ENCODE data around the gene HS2ST1.
"Not testable (repeated sequence)": the region's sequence is repeated elsewhere in the genome, so short reads cannot be mapped to it uniquely, and the experiment has no call there.

The HS2ST1 gene

DNA sequence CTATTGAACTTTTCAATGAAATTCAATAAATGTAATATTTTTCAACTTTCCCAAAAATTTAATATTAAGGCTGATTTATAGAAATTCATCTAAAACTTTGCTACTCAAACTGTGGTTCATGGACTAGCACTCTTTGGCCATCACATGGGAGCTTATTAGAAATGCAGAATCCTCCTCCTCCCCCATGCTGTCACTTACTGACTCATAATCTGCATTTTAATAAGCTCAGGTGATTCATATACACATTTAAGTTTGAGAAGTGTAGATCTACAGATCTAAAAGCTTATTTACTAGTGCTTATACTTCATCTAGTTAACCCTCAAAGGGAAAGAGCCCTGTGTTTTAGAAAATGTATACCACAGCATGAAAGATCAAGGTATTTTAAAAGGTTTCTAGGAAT is 84.3 kb downstream of the HS2ST1 start:
- TF ChIP-seq, protein P1, sequence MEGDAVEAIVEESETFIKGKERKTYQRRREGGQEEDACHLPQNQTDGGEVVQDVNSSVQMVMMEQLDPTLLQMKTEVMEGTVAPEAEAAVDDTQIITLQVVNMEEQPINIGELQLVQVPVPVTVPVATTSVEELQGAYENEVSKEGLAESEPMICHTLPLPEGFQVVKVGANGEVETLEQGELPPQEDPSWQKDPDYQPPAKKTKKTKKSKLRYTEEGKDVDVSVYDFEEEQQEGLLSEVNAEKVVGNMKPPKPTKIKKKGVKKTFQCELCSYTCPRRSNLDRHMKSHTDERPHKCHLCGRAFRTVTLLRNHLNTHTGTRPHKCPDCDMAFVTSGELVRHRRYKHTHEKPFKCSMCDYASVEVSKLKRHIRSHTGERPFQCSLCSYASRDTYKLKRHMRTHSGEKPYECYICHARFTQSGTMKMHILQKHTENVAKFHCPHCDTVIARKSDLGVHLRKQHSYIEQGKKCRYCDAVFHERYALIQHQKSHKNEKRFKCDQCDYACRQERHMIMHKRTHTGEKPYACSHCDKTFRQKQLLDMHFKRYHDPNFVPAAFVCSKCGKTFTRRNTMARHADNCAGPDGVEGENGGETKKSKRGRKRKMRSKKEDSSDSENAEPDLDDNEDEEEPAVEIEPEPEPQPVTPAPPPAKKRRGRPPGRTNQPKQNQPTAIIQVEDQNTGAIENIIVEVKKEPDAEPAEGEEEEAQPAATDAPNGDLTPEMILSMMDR (IDR thresholded peaks at IDR 0.05; ENCODE audit: low read depth, low read length) = no peak
- no peak for TF ChIP-seq MYC (IDR thresholded peaks at IDR 0.05; ENCODE audit: low read depth, low read length)
- TF ChIP-seq, protein P2, sequence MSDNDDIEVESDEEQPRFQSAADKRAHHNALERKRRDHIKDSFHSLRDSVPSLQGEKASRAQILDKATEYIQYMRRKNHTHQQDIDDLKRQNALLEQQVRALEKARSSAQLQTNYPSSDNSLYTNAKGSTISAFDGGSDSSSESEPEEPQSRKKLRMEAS (IDR thresholded peaks at IDR 0.05; ENCODE audit: low read depth, low read length) = no peak
- no peak for TF ChIP-seq POLR2A (IDR thresholded peaks at IDR 0.05; ENCODE audit: extremely low read depth, insufficient read length)
- no peak for DNase-seq (ENCODE audit: low read depth)
- H3K4me3 ChIP-seq (ENCODE audit: low read depth, low read length) = no peak overlapping the region

DNA sequence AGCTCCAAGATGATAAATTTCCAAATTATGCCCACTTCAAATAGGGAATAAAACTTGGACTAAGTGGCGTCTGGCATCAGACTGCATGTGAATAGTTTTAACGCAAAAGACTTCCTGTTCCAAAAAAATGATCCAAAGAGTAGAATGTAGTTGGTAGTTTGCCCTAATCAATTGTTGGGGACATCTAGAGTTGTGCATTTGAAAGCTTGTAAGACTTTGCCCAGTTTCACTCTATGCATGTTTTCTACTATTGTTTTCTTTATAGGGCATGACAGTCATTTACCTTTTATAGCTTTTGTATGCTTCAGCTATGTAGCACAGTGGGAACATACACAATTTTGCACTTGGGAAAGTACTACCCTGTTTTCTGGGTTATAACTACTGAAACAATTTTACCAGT is 86.0 kb downstream of the HS2ST1 start:
- DNase-seq (ENCODE audit: low read depth) = no peak

DNA sequence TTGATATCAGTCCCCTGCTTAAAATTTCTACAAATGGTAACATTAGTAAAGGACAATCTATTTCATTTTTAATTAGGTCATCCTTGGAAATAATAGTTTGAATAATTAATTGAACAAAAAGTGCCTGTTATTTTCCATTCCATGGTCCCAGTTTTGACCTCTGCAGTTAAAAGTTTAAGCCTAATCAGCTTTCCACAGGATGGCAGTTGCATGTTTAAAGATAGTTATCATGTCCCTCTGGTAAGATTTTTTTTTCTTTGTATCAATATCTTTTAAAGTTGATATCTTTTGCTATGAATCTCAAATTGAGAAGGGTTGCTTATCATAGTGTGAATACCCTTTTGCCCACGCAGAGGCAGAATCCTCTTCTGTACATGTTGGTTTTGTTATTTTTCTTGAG is 90.4 kb downstream of the HS2ST1 start:
- no peak for DNase-seq (ENCODE audit: low read depth)
- no peak overlapping the region for H3K4me3 ChIP-seq (ENCODE audit: low read depth, low read length)
- TF ChIP-seq, protein P1 (IDR thresholded peaks at IDR 0.05; ENCODE audit: low read depth, low read length) = no peak
- TF ChIP-seq, protein P2 (IDR thresholded peaks at IDR 0.05; ENCODE audit: low read depth, low read length) = no peak
- TF ChIP-seq POLR2A (IDR thresholded peaks at IDR 0.05; ENCODE audit: extremely low read depth, insufficient read length) (no peak), MYC (IDR thresholded peaks at IDR 0.05; ENCODE audit: low read depth, low read length) (no peak)

More for the DNA sequence above, 86.0 kb downstream of the HS2ST1 start:
- TF ChIP-seq, protein P2 (IDR thresholded peaks at IDR 0.05; ENCODE audit: low read depth, low read length) = no peak
- TF ChIP-seq POLR2A (IDR thresholded peaks at IDR 0.05; ENCODE audit: extremely low read depth, insufficient read length) (no peak), MYC (IDR thresholded peaks at IDR 0.05; ENCODE audit: low read depth, low read length) (no peak)
- TF ChIP-seq, protein P1 (IDR thresholded peaks at IDR 0.05; ENCODE audit: low read depth, low read length) = no peak
- H3K4me3 ChIP-seq (ENCODE audit: low read depth, low read length) = no peak overlapping the region

DNA sequence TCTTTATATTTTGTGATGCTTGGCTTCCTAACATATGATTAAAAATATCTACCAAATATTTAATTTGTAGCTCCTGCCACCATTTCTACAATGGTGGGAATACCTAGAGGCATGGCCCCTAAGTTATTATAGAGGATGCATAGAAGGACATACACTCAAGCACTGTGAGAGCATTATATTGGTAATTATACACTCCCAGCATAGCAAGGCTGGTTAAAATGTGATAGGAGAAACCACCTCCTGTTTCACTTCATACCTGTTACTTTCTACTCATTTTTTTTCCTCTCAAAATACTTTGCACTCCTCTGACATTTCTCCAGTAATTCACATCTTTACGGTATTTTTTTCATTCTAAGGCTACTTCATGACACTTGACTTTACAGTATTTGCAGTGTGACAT is 92.9 kb downstream of the HS2ST1 start:
- no peak for DNase-seq (ENCODE audit: low read depth)
- no peak overlapping the region for H3K4me3 ChIP-seq (ENCODE audit: low read depth, low read length)
- TF ChIP-seq, protein P1 (IDR thresholded peaks at IDR 0.05; ENCODE audit: low read depth, low read length) = no peak
- TF ChIP-seq POLR2A (IDR thresholded peaks at IDR 0.05; ENCODE audit: extremely low read depth, insufficient read length) (no peak), MYC (IDR thresholded peaks at IDR 0.05; ENCODE audit: low read depth, low read length) (no peak)
- TF ChIP-seq, protein P2 (IDR thresholded peaks at IDR 0.05; ENCODE audit: low read depth, low read length) = no peak

DNA sequence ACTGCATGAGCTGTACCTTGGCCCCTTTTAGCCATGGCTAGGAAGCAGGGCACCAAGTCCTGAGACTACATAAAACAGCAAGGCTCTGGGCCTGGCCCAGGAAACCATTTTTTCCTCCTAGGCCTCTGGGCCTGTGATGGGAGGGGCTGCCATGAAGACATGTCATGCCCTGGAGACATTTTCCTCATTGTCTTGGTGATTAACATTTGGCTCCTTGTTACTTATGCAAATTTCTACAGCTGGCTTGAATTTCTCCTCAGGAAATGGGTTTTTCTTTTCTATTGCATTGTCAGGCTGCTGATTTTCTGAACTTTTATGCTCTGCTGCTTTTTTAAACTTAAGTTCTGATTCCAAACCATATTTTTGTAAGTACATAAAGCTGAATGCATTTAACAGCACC is 99.0 kb downstream of the HS2ST1 start:
- H3K4me3 ChIP-seq (ENCODE audit: low read depth, low read length); DNase-seq (ENCODE audit: low read depth): not testable (repeated sequence)

DNA sequence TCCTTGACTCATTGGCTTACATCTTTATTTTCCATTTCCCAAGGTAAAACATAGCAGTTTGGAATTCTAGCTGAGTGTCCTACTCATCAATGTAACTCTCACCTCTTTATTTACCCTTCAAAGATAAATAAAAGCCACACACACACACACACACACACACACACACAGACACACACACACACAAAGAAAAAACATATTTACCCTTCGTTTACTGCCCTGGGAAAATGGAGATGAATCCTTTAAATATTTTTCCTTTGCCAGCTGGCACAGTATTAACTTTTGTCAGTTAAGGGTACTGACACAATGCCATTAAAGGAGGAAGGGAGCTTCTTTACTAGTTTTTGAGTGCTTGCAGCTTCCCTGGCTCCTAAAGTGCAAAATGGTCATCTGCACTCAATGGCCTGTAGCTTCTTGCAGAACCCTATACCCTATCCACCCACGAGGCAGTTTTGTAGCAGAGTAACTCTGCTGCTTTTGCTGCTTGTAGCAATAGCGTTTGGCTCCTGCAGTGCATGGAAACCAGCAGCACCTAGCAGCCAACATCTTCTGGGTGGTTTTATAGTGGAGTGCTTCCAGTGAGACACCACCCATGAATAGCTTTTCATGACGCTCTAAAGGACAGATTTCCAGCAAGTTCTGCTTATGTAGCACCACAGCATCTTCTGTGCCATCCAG is 103.7 kb downstream of the HS2ST1 start:
- TF ChIP-seq MYC (IDR thresholded peaks at IDR 0.05; ENCODE audit: low read depth, low read length) = no peak

DNA sequence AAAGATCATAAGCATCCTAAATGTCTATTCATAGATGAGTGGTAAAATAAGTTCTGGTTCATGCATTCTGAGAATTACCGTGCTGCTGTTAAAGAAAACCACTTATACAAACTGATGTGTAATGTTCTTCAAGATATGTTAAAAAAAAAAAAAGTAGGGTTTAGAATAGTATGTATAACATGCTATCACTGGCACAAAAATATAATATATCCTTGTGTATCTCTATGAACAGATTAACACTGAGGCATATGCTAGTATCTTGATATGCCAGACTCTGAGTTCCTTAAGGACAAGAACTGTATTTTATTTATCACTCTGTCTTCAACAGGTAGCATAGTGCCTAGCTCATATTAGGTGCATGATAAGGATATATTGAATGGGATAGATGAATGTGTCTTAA is 108.9 kb downstream of the HS2ST1 start:
- TF ChIP-seq MYC (IDR thresholded peaks at IDR 0.05; ENCODE audit: low read depth, low read length) (no peak), POLR2A (IDR thresholded peaks at IDR 0.05; ENCODE audit: extremely low read depth, insufficient read length) (no peak)
- TF ChIP-seq, protein P2 (IDR thresholded peaks at IDR 0.05; ENCODE audit: low read depth, low read length) = no peak
- TF ChIP-seq, protein P1 (IDR thresholded peaks at IDR 0.05; ENCODE audit: low read depth, low read length) = no peak
- DNase-seq (ENCODE audit: low read depth) = no peak
- no peak overlapping the region for H3K4me3 ChIP-seq (ENCODE audit: low read depth, low read length)

More for the DNA sequence above, 103.7 kb downstream of the HS2ST1 start:
- no peak for DNase-seq (ENCODE audit: low read depth)
- no peak overlapping the region for H3K4me3 ChIP-seq (ENCODE audit: low read depth, low read length)

Data from NB4 (cell line).